Omental fat pad (tissue), 4 donors: ENCODE measurements around the gene JCAD. TPM values are rescaled to one million over a fixed set of nuclear protein-coding genes. Genes with fewer than 3 reads are reported as not detected.
"Not testable (repeated sequence)": the region's sequence is repeated elsewhere in the genome, so short reads cannot be mapped to it uniquely, and the experiment has no call there.

ENCODE experiments used
- ATAC-seq: fragments of 150-250 bp; one replicate; pipeline ENCODE4 v1.9.1; 2016; ENCODE audit warnings: mild to moderate bottlenecking, moderate library complexity; ENCODE audit not compliant: low FRiP score
- DNase-seq: peaks from one replicate; pipeline ENCODE4 v3.0.0-alpha.2; 2019; ENCODE audit warnings: low spot score
- total RNA-seq, 4 donors: library from RNA; depleted of rRNA; stranded (reverse); fragments of >200 nt; gene quantifications; one replicate each; pipeline ENCODE4 v1.1.0, GENCODE V29; 2016
- TF ChIP-seq, protein P1 (sequence below), 3 donors: fragments of 450-650 bp; IDR thresholded peaks; one replicate each; pipeline ENCODE4 v1.5.1; 2016 to 2017; ENCODE audit warnings: antibody characterized with exemption in 3 of 3, mild to moderate bottlenecking in 3 of 3, moderate library complexity in 2 of 3

Gene JCAD
- total RNA-seq, 4 donors from 2014 or later = 14.6 to 71.4 (median 19.7) TPM

DNA sequence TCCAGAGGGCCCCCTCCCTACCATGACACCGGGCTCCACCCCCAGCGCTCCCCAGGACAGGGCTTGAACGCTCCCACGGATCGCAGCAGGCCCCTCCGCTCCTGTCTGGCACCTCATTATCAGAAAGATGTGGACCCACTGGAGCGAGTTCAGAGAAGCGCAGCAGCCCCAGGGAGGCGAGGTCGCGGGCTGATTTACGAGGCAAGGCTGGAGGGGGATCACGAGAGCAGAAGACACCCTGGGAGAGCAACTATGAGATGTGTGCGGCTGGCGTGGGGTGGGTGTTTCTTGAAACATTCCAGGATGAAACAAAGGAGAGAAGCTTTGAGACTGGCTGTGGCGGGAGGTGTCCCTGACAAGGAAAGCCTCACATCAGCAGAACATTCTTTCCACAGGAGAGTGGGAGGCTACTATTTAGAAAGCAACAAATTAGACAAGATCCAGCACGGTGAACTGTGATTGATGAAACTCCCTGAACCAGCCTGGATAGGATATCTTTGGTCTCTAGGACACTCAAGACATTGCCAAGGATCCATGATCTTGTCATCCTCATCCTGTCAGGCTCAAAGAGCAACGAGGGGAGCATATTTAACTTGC lies 66.0 kb downstream of the JCAD start:
- DNase-seq (no peak), ATAC-seq (no peak)
- TF ChIP-seq, protein P1, sequence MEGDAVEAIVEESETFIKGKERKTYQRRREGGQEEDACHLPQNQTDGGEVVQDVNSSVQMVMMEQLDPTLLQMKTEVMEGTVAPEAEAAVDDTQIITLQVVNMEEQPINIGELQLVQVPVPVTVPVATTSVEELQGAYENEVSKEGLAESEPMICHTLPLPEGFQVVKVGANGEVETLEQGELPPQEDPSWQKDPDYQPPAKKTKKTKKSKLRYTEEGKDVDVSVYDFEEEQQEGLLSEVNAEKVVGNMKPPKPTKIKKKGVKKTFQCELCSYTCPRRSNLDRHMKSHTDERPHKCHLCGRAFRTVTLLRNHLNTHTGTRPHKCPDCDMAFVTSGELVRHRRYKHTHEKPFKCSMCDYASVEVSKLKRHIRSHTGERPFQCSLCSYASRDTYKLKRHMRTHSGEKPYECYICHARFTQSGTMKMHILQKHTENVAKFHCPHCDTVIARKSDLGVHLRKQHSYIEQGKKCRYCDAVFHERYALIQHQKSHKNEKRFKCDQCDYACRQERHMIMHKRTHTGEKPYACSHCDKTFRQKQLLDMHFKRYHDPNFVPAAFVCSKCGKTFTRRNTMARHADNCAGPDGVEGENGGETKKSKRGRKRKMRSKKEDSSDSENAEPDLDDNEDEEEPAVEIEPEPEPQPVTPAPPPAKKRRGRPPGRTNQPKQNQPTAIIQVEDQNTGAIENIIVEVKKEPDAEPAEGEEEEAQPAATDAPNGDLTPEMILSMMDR (IDR thresholded peaks at IDR 0.05) = no peak

DNA sequence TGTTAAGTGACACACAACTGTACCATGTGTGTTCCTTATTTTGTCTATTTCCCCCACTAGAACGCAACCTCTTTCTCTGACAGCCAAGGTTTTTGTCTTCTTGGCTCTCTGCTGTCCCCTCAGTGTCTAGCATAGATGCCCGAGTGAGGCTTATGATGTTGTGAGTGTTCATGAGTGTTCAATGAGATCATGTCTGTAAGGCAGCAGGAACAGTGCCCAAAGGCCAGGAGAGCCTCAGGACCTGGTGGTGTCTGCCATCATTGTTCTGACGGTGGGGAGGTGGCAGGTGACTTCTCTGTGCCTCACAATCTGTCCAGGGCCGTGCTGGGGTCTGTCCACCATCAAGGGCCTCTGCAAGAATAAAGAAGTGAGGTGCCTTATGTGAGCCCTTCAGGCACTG lies 66.5 kb downstream of the JCAD start:
- TF ChIP-seq, protein P1 (IDR thresholded peaks at IDR 0.05) = no peak
- no peak for DNase-seq
- no peak for ATAC-seq

DNA sequence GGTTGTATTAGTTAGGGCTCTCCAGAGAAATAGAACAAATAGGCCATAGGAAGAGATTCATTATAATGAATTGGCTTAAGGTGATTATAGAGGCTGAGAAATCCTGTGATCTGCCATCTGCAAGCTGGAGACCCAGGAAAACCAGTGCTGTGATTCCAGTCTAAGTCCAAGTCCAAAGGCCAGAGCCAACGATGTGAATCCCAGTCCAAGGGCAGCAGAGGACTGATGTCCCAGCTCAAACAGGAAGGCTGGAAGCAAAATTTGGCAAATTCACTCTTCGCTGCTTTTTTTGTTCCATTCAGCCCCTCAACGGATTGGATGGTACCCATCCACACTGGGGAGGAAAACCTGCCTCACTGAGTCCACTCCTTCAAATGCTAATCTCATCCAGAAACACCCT lies 68.0 kb downstream of the JCAD start:
- DNase-seq (no peak), ATAC-seq (no peak)
- TF ChIP-seq, protein P1 (IDR thresholded peaks at IDR 0.05) = no peak

DNA sequence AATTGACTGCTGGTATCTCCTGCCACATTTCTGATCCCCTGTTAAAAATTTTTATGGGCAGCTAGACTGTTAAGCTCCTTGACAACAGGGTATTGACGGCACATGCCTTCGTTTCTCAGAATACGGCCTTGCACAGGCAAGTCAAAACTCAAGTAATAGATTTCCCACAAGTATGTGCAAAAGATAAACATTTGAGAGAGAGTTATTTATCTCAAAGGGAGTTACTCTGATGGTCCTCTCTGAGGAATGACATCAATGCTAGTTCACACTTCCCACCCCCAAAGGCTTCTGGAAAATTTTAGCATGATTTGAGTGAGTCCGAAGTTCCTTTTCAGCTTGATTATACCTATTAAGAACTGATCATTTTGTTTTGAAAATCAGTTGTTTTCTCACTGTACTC lies 71.9 kb downstream of the JCAD start:
- TF ChIP-seq, protein P1 (IDR thresholded peaks at IDR 0.05) = no peak
- ATAC-seq = no peak

DNA sequence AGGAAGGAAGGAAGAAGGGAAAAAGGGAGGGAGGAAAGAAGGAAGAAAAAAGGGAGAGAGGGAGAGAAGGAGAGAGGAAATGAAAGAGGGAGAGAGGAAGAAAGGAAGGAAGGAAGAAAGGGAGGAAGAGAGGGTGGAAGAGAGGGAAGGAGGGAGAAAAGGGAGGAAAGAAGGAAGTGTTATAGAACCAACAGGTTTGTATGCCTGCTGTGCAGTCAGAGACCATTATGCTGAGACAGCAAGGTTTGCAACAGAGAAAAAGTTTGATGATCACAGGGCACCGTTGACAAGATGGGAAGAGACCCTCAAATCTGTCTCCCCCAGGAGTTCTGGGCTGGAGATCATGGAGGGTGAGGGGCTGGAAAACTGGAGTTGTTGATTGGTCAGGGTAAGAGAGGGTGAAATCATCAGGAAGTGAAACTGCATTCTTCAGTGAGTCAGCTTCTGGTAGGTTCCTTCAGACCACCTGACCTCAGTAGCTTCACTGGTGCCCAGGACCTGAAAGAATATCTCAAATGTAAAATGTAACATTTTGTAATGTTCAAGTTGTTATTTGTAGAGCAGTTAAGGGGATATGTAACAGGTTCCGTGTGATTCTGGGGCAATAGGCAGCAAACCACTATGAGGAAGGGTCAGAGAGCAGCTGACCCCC lies 76.3 kb downstream of the JCAD start:
- ATAC-seq (no peak), DNase-seq (no peak)
- TF ChIP-seq, protein P1 (IDR thresholded peaks at IDR 0.05) = no peak

More for the DNA sequence above, 71.9 kb downstream of the JCAD start:
- DNase-seq = no peak

DNA sequence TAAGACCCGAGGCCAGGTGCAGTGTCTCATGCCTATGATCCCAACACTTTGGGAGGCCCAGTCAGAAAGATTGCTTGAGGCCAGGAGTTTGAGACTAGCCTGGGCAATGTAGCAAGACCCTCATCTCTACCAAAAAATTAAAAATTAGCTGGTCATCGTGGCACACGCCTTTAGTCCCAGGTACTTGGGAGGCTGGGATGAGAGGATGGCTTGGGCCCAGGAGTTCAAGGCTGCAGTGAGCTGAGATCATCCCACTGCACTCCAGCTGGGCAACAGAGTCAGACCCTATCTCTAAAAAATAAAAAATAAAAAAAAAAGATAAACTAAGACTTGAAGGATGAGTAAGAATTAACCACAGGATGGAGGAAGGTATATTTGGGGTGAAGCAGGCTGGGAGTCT lies 77.9 kb downstream of the JCAD start:
- TF ChIP-seq, protein P1 (IDR thresholded peaks at IDR 0.05) = no peak
- no peak for ATAC-seq
- DNase-seq = no peak

DNA sequence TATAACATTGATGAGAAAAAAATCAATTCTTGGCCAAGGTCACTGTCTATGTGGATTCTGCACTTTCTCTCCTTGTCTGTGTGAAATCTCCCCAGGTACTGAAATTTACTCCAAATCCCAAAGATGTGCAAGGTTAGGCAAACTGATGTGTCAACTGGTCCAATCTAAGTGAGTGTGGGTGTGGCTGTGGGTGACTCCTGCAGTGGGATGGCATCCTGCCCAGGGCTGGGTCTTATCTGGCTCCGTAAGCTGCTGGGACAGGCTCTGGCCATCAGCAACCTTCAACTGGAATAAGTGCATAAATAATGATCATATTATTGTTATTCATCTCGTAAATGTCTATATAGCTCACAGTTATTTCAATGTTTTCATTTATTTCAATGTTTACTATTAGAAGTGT lies 79.3 kb downstream of the JCAD start:
- ATAC-seq (no peak), DNase-seq (no peak)
- TF ChIP-seq, protein P1 (IDR thresholded peaks at IDR 0.05) = no peak

DNA sequence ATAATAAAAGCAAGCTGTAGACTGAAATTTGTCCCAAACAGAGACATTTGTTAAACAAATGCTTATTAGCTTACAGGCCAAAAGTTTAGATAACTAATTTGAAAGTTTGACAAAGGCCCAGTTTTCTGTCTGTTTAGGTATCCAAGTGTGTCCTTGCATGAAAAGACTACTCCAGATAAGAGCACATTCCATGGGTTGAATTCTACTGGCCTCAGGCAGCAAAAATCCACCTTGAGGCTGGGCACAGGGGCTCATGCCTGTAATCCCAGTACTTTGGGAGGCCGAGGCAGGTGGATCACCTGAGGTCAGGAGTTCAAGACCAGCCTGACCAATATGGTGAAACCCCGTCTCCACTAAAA lies 80.0 kb downstream of the JCAD start:
- DNase-seq, ATAC-seq: not testable (repeated sequence)
